ENCODE data around the gene CREM.
"Not testable (repeated sequence)": the region's sequence is repeated elsewhere in the genome, so short reads cannot be mapped to it uniquely, and the experiment has no call there.

The CREM gene

GRCh38 chr10:35126530-35127288 is at the start of gene CREM:
Gene CREM, plus strand, starts transcription at chr10:35126846. Its CDS starts 10,990 bp downstream, at chr10:35137836.
- peak; percentile 99 to 100 (median 100) for DNase-seq (ENCODE audit: low read depth in 3 of 3)

DNA sequence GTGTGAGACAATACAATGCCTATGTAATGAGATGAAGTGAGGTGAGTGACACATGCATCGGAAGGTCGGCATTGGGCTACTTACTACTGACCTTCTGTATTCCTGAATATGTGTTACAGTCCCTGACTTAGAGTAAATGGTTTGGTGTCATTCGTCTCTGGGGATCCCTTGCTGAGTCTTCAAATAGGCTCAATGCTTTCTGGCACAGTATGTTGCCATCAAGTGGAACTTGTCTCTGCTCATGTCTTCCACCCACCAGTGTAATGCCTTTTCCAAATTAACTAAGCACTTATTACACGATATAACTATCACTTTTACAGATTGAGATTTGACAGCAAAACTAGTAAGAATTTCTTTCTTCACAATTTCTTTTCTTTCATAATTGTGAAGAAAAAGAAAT is 47.4 kb upstream of the CREM start:
- DNase-seq (ENCODE audit: low read depth in 3 of 3): no peak

DNA sequence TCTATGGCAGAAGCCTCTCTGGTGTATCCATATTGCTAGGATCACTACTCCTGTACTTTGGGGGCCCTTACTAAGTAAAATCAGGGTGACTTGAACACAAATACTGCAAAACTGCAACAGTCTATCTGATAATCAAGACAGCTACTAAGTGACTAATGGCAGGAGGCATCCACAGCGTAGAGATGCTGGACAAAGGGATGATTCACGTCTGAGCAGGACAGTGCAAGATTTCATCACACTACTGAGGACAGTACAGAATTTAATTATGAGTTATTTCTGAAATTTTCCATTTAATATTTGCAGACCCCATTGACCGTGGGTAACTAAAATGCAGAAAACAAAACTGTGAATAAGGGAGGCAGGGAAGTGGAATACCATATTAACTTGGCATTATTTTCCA is 46.9 kb upstream of the CREM start:
- DNase-seq (ENCODE audit: low read depth in 3 of 3): no peak

DNA sequence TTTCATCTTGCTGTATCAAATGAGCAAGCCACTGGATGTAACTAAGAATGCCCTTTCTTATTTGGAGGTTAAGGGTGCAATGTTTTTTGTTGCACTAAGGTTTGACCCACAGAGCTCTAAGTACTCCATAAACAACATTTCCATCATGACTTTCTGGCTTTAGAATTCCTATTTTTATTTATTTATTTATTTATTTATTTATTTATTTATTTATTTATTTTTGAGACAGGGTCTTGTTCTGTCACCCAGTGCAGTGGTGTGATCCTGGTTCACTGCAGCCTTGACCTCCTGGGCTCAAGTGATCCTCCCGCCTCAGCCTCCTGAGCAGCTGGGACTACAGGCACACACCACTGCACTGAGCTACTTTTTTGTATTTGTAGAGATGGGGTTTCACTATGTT is 46.4 kb upstream of the CREM start:
- DNase-seq (ENCODE audit: low read depth in 3 of 3): not testable (repeated sequence)

- DNase-seq (ENCODE audit: low read depth in 3 of 3): no peak
Observed at GRCh38 chr10:35083242-35083641, 43.4 kb upstream of the CREM start.

GRCh38 chr10:35089611-35090161 is 37.0 kb upstream of the CREM start:
- DNase-seq (ENCODE audit: low read depth in 3 of 3): no peak

DNA sequence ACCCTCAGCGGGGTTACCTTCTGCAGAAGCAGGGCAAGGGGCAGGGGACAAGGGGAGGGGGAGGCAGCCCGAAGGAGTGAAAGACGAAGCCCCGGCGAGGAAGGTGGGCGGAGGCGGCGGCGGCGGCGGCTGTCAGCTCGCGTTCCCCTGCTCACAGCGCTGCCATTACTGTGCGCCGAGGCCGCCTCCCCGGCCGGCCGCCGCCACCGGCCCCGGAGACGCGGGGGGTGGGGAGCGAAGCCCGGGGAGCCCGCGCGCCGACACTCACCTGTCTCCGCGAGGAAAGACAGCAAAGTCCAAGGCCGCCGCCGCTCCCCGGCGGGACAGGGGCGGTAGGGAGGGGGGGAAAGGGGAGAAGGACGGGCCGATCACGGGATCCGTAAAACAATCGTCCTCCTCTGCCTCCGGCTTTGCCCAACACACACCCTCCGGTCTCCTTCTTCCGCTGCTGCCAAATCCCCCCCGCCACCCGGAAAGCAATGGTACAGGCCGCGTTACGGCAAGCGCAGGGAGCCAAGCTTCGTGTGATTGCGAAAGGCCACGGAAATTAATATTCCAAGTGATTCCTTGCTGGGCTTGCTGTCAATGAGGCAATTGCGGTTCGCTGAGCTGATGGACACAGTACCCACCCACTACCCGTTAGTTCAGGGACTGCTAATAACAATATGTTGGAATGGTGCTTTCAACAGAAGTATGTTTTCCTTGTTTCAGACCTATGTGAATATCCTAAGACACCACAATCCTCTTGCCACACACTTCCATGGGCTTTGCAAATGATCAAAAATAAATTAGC is 36.3 kb upstream of the CREM start, which contains the start of gene CUL2:
Gene CUL2, minus strand, starts transcription at position 180 of the 793 bp plus-strand sequence. CDS start 19,024 bp downstream, outside the sequence.
- DNase-seq (ENCODE audit: low read depth in 3 of 3): peak; percentile 82 to 89 (median 88)

- DNase-seq (ENCODE audit: low read depth in 3 of 3): no peak
Observed at GRCh38 chr10:35091994-35092790, 34.5 kb upstream of the CREM start.

GRCh38 chr10:35092851-35093250 is 33.8 kb upstream of the CREM start:
- no peak for DNase-seq (ENCODE audit: low read depth in 3 of 3)

- DNase-seq (ENCODE audit: low read depth in 3 of 3): no peak
Observed at GRCh38 chr10:35096312-35096711, 30.3 kb upstream of the CREM start.

GRCh38 chr10:35097510-35097909 is 29.1 kb upstream of the CREM start:
- no peak for DNase-seq (ENCODE audit: low read depth in 3 of 3)

- no peak for DNase-seq (ENCODE audit: low read depth in 3 of 3)
Observed at GRCh38 chr10:35103882-35104281, 22.8 kb upstream of the CREM start.

DNA sequence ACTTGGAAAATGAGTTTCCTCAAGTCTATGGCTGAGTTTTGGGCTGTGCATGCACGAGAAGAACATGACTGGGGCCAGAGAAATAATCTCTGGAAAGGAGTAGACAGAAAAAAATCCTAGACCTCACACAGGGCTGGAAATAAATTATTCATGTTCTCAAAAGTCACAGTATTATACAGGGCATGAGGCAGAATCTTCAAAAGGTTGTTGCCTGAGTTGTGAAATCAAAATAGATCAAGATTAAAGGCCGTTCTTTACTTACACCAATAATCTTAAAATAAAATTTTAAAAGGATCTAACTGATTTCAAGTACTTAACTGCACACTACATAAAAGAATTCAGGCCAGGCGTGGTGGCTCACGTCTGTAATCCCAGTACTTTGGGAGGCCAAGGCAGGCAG is 14.1 kb upstream of the CREM start:
- no peak for DNase-seq (ENCODE audit: low read depth in 3 of 3)

DNA sequence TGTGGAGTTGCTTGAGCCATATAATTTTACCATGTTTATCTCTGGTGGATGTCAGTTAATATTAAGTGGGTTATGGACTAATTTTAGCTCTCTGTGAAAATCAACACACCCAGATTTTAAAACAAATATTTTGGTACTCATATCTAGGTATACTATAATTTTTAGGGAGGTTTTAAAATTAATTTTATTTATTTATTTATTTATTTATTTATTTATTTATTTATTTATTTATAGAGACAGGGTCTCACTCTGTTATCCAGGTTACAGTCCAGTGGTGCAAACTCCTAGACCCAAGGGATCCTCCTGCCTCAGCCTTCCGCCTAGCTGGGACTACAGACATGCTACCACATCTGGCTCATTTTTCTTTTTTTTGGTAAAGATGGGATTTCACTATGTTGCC is 7.3 kb upstream of the CREM start:
- DNase-seq (ENCODE audit: low read depth in 3 of 3): no peak

DNA sequence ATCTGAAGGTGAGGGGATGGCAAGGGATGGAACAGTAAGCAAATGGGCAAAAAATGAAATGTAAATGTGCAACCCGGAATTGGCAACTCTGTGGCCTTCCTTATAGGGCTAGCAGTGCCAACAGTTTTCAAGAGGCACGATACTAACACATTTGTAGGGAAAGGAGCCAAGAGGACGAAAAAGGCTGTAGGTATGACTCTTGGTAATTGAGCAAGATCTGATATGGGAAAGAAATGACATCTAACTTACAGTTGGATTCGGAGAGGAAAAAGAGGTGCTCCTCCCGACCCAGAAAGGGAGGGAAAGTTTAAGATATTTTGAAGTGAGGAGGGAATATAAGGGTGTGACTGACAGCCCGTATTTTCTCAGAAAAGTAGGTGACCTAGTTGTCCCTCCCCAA is 2.1 kb upstream of the CREM start:
- no peak for DNase-seq (ENCODE audit: low read depth in 3 of 3)

GRCh38 chr10:35126062-35126529 is 550 bp upstream of the CREM start:
- DNase-seq (ENCODE audit: low read depth in 3 of 3): no peak

- DNase-seq (ENCODE audit: low read depth in 3 of 3): peak; percentile 33 to 54 (median 41)
Observed at GRCh38 chr10:35127289-35127891, 744 bp downstream of the CREM start.

DNA sequence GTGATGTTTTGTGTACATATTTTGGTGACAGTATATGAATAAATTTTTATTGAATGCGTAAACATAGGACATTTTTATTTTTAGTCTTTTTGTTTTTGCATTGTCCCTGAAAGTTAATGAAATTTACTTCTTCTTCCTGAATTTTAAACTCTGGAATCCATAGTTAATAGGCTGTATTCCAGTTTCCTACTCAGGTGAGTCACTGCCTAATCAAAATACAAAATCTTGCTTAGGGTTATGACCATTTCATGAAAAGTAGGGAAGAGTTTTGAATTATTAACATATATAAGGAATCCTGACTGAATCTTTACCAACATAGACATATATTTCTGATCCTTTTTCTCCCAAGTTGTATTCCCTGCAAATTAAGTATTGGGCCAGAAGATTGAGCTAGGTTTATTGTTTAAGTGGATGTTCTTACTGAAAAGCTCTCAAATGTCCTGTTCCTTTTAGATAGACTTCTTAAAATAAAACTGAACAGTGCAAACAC is 2.6 kb downstream of the CREM start:
- no peak for DNase-seq (ENCODE audit: low read depth in 3 of 3)

DNA sequence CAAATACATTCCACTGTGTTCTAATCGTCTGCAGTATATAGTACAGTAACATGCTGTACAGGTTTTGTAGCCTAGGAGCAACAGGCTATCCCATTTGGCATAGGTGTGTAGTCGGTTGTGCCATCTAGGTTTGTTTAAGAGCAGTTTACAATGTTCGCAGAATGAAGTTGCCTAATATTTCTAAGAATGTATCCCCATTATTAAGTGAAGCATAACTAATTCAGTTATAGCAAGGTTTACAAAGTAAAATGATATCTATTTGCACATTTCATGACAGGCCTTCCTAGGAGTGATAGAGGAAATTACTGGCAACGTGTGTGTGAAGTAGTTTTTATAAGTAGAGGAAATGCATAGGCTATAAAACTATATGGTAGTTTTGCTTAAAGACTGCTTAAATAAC is 4.0 kb downstream of the CREM start:
- no peak for DNase-seq (ENCODE audit: low read depth in 3 of 3)

DNA sequence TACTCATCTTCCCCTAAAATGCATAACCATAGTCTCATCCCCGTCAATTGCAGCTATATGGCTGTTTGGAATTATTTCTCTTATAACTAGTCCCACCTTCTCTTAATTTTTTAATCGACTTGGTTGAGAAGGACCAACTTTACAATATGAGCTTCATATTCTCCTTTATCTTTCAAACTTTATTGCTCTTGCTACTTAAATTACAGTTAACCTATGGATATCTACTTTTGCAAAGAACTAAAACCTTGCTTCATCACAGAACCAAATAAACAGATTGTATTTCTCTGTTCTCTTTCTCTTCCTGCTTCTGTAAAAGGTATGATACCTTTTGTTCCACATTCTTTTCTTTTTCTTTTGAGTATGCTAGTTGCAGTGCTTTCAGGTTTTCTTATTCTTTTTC is 6.1 kb downstream of the CREM start:
- no peak for DNase-seq (ENCODE audit: low read depth in 3 of 3)

- no peak for DNase-seq (ENCODE audit: low read depth in 3 of 3)
Observed at GRCh38 chr10:35133586-35133985, 6.9 kb downstream of the CREM start.
